SU-DHL-6 (cell line): ENCODE measurements around the gene DUSP2.

Experiments used
- CTCF ChIP-seq: fragments of 200-600 bp; sonication (generic); IDR thresholded peaks from one replicate; pipeline ENCODE4 v1.5.1; 2017; ENCODE audit warnings: antibody characterized with exemption, mild to moderate bottlenecking, low read length, moderate library complexity; ENCODE audit not compliant: insufficient read depth, poor library complexity, severe bottlenecking
- EZH2phosphoT487 ChIP-seq: fragments of 200-600 bp; sonication (generic), shearing (Covaris generic); conservative IDR thresholded peaks from 2 replicates; pipeline ENCODE4 v1.6.1; 2018; ENCODE audit warnings: mild to moderate bottlenecking, antibody characterized with exemption, low read length, moderate library complexity, mixed read lengths

DNA sequence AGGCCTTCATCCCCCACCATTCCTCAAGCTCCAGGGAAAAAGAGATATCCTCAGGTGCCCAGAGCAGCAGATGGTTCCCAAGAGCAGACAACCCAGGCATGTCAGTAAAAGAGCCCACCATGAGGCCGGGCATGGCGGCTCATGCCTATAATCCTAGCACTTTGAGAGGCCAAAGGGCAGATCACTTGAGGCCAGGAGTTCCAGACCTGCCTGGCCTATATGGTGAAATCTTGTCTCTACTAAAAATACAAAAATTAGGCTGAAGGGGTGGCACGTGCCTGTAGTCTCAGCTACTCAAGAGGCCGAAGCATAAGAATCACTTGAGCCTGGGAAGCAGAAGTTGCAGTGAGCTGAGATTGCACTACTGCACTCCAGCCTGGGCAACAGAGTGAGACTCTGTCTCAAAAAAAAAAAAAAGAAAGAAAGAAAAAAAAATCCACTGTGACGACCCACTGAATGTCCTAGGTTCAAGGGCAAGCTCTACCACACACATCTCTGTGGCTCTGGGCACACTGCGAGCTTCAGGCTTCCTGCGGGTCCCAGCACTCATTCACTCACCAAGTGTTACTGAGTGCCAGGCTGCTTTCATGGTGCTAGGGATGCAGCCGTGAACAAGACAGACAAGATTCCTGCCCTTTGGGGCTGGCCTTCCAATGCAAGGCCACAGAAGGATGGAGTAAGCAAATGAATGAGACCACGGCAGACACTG is 6.5 kb upstream of the DUSP2 start:
- TF ChIP-seq CTCF (no peak), EZH2phosphoT487 (no peak)
